Progenitor cell of endocrine pancreas (in vitro differentiated cells): ENCODE results near the gene WIPF3. TPM values are rescaled to one million over a fixed set of nuclear protein-coding genes. Genes with fewer than 3 reads are reported as not detected.

ENCODE experiments used
- DNase-seq: peaks from one replicate; pipeline ENCODE4 v3.0.0; 2021; ENCODE audit warnings: low spot score; ENCODE audit not compliant: unreplicated experiment
- H3K27ac Mint-ChIP-seq: 2 replicates; pipeline ENCODE4 v1.8.0; 2021; ENCODE audit warnings: mild to moderate bottlenecking, moderate library complexity, mixed read lengths
- H3K27me3 Mint-ChIP-seq: 2 replicates; pipeline ENCODE4 v1.8.0; 2021; ENCODE audit warnings: mixed read lengths
- H3K36me3 Mint-ChIP-seq: 2 replicates; pipeline ENCODE4 v1.8.0; 2022; ENCODE audit warnings: mixed read lengths; ENCODE audit not compliant: insufficient read depth
- H3K4me1 Mint-ChIP-seq: 2 replicates; pipeline ENCODE4 v1.8.0; 2021; ENCODE audit warnings: low read depth, mixed read lengths
- H3K4me3 Mint-ChIP-seq: 2 replicates; pipeline ENCODE4 v1.8.0; 2021; ENCODE audit warnings: low read depth, mild to moderate bottlenecking, moderate library complexity, mixed read lengths
- H3K9me3 Mint-ChIP-seq: 2 replicates; pipeline ENCODE4 v1.8.0; 2021; ENCODE audit warnings: low read depth, mixed read lengths
- CTCF ChIP-seq: fragments of 200-600 bp; sonication (generic); IDR thresholded peaks from one replicate; pipeline ENCODE4 v1.5.0; 2021; ENCODE audit warnings: antibody characterized with exemption, mild to moderate bottlenecking; ENCODE audit not compliant: unreplicated experiment
- total RNA-seq: library from RNA; stranded (reverse); gene quantifications from 2 replicates; pipeline ENCODE4 v1.2.1, GENCODE V29; 2021

WIPF3 gene
- total RNA-seq, 1 donor from 2014 or later, result 8.9 TPM

GRCh38 chr7:29948587-29948986 lies 142.3 kb downstream of the WIPF3 start:
- Mint-ChIP-seq H3K27me3 (no peaks in the 10 kb centered on the region), H3K4me3 (no peak overlapping the region), H3K4me1 (peaks cover 3% of the 10 kb centered on the region), H3K9me3 (no peaks in the 10 kb centered on the region), H3K36me3 (peaks cover 17% of the 10 kb centered on the region), H3K27ac (no peak overlapping the region)
- no peak for DNase-seq
- no peak for TF ChIP-seq CTCF

GRCh38 chr7:29950480-29950879 lies 144.2 kb downstream of the WIPF3 start:
- TF ChIP-seq CTCF, result no peak
- H3K9me3 Mint-ChIP-seq, result no peaks in the 10 kb centered on the region
- no peak overlapping the region for H3K4me3 Mint-ChIP-seq
- peaks cover 12% of the 10 kb centered on the region for H3K36me3 Mint-ChIP-seq
- no peaks in the 10 kb centered on the region for H3K27me3 Mint-ChIP-seq
- H3K27ac Mint-ChIP-seq, result no peak overlapping the region
- peaks cover 13% of the 10 kb centered on the region for H3K4me1 Mint-ChIP-seq
- DNase-seq, result no peak

DNA sequence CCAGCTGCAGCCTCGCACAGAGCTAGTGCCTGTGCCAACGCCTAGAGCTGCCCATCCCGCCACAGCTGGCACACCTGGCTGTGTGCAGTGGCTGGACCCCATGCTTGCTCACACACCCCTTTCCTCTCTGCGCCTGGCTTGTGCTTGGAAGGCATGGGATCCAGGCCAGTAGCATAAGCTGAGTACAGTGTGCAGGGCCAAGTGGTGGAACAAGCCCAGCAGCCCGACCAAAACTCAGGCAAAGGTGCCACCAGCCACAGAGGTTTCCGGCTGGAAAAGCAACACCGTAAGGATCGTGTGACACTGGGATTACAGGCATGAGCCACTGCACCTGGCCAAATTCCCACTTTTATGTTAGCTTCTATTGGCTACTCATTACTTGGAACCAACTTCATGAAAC lies 144.9 kb downstream of the WIPF3 start:
- Mint-ChIP-seq H3K36me3 (peaks cover 12% of the 10 kb centered on the region), H3K27ac (no peak overlapping the region), H3K4me1 (peaks cover 20% of the 10 kb centered on the region), H3K4me3 (no peak overlapping the region), H3K9me3 (no peaks in the 10 kb centered on the region), H3K27me3 (no peaks in the 10 kb centered on the region)
- no peak for DNase-seq
- TF ChIP-seq CTCF, result no peak

DNA sequence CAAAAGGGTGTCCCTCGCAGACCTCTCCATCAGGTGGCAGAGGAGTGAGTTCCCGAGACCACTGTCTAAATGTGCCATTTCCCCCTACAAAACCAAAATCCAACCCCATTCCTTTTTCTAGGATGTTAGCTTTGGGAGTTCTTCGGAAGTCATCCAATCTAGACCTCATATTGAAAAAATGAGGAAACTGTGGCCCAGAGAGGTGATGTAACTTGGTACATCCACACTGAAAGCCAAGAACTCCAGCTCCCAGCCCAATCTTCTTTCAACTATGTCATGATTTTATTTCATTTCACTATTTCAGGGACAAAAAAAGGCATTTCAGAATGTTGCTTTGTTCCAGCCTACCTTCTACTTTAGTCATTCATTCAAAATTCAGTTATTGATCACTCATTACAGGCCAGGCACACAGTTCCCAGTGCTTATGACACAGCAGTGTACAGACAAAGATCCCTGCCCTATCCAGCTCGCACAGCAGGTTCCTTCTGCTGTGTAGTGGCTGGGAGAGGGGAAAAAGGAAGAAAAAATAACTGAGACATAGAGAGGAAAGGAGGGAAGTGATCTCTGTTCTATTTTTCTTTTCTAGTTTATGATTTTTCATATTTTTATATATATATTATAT lies 147.5 kb downstream of the WIPF3 start:
- no peak overlapping the region for H3K27ac Mint-ChIP-seq
- peaks cover 31% of the 10 kb centered on the region for H3K4me1 Mint-ChIP-seq
- H3K27me3 Mint-ChIP-seq, result no peaks in the 10 kb centered on the region
- no peak for DNase-seq
- no peak for TF ChIP-seq CTCF
- no peaks in the 10 kb centered on the region for H3K9me3 Mint-ChIP-seq
- no peak overlapping the region for H3K4me3 Mint-ChIP-seq
- peaks cover 11% of the 10 kb centered on the region for H3K36me3 Mint-ChIP-seq

GRCh38 chr7:29955075-29955792 lies 148.9 kb downstream of the WIPF3 start:
- TF ChIP-seq CTCF, result no peak
- Mint-ChIP-seq H3K4me3 (no peak overlapping the region), H3K36me3 (peaks cover 16% of the 10 kb centered on the region), H3K27ac (peak overlapping the region; percentile 94), H3K27me3 (no peaks in the 10 kb centered on the region), H3K9me3 (no peaks in the 10 kb centered on the region), H3K4me1 (peaks cover 31% of the 10 kb centered on the region)
- DNase-seq, result no peak
